Measurements from ENCODE around the gene COQ9.
"Not testable (repeated sequence)": the region's sequence is repeated elsewhere in the genome, so short reads cannot be mapped to it uniquely, and the experiment has no call there.

The COQ9 gene, protein sequence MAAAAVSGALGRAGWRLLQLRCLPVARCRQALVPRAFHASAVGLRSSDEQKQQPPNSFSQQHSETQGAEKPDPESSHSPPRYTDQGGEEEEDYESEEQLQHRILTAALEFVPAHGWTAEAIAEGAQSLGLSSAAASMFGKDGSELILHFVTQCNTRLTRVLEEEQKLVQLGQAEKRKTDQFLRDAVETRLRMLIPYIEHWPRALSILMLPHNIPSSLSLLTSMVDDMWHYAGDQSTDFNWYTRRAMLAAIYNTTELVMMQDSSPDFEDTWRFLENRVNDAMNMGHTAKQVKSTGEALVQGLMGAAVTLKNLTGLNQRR

DNA sequence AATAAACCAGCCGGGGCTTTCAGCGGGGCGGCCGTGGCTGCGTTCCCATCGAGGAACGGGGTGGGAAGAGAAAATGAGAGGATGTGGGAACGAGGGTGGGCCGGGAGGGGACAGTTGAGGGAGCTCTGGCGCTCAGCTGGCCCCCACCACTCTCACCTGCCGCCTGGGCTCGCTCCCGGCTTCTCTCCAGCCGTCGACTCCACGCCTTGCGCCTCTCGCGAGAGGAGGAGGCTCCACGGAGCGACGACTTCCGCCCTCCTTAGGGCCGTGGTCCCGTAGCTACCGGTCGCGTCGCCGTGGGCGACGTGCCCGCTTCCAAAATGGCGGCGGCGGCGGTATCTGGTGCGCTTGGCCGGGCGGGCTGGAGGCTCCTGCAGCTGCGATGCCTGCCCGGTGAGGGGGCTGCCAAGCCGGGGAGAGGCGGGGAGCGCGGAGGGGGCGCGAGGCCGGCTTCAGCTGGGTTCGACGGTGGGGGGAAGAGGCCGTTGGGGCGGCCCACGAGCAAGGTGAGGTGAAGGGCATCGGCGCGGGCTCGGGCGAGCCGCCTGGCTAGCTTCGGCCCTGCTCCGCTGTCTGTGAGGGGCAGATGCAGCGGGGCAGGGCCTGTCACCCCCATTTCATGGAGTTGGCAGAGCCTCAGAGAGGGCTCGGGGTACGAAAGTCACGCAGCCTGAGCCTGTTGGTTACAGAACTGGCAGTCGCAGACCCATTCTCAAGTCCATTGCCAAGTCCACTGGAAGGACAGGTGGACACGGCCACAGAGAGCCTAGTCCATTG lies at the start of gene COQ9, which contains the start of gene CIAPIN1:
TSS of gene COQ9 (plus strand) at position 294 of the 777 bp plus-strand sequence. CDS start at position 321, 27 bp downstream.
TSS of gene CIAPIN1 (minus strand) at position 200 of the 777 bp plus-strand sequence. CDS start 6,457 bp downstream, outside the sequence.
- peak; percentile 84 for DNase-seq (ENCODE audit: low spot score)

DNA sequence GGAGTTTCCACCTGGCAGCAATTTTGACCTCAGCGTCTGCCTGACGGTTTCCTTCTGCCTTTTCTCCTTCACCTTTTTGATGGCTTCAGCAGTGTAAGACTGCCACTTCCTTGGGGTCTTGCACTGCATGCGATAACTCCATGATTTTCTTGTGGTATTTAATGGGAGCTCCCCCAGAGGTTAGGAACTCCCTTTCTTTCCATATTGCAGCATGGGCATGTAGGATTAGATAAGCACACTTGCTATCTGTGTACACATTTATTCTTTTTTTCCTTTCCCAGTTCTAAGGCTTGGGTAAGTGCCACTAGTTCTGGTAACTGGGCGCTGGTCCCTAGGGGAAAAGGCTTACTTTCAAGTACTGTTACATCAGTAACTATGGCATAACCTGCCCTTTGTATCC lies 49.8 kb upstream of the COQ9 start:
- DNase-seq (ENCODE audit: low spot score) = not testable (repeated sequence)

DNA sequence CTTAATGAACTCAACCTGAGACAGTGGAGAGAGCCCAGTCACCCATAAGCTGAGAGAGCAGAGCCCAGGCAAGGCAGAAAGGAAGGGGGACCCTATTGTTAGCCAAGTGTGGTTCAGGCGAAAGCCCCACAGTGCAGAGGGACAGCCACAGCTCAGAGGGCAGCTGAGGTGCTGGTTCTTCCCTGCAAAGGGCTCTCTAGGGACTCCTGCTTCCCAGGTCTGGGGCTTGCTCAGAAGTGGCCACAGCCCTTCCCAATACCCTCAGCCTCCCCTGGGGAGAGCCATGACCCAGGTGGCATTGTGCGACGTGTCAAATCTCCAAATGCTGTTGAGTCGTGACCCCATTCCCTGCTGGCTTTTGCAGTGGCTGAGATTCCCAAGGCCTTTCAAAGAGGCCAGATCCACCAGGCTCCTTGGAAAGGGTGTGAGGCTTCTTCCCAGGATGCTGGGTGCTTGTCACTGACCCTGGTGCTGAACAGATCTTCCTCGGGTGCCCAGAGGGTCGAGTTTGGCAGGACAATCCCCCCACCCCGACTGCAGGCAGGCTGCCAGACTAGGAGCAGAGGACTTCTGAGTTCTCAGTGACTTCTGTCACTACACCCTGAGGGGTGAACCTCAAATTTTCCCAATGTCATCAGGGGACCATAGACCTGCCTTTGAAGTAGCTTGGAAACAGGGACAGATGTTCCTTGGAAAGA lies 45.2 kb upstream of the COQ9 start:
- DNase-seq (ENCODE audit: low spot score) = no peak

DNA sequence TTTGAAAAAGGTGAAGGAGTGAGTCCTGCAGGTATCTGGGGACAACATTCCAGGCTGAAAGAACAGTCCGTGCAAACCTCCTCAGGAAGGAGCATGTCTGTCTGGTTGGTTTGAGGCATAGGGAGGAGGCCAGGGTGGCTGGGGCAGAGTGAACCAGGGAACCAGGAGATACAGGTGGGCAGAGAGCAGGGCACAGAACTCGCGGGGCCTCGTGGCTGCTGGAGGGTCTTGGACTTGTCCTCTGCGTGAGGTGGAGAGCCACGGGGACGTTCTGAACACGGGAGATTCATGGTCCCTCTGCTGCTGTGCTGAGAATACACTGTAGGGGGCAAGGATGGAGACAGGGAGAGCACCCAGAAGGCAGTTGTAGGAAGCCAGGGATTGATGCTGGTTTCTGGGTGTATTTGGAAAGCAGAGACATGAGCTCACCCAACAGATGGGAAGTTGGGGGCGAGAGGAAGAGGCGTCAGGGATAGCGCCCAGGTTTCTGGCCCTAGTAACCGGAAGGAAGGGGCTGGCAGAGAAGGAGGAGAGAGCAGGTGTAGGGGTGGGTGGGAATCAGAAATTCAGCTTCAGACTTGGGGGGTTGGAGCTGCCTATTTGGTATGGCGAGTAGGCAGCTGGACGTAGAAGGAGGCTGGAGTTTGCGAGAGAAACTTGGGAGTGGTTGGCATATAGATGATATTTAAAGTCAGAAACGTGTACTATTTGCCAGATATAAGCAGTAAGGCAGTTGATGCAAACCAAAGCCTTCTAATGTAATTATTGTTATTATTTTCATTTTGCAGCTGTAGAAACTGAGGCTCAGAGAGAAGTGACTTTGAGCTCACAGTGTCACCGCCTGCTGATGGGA lies 43.1 kb upstream of the COQ9 start, which contains the start of gene CCL17:
TSS of gene CCL17 (plus strand) at position 803 of the 853 bp plus-strand sequence. CDS start 9,166 bp downstream, outside the sequence.
- DNase-seq (ENCODE audit: low spot score) = no peak

DNA sequence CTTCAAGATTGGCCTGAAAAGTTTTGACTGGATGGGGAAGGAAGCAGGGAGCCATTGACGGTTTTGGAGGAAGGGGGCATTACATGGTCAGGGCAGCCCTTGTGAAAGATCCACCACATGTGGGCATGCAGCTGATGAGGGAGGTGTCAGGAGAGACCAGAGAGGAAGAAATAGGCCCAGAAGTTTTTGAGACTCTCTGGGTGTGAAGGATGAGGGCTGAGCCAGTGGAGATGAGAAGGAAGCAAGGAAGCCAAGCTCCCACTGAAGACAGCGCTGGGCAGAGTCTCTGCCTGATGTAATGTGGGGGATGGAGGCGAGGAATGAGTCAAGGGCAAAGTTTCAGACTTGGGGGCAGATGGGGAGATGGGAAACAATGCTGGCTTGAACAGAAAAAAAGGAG lies 42.2 kb upstream of the COQ9 start:
- DNase-seq (ENCODE audit: low spot score) = no peak

DNA sequence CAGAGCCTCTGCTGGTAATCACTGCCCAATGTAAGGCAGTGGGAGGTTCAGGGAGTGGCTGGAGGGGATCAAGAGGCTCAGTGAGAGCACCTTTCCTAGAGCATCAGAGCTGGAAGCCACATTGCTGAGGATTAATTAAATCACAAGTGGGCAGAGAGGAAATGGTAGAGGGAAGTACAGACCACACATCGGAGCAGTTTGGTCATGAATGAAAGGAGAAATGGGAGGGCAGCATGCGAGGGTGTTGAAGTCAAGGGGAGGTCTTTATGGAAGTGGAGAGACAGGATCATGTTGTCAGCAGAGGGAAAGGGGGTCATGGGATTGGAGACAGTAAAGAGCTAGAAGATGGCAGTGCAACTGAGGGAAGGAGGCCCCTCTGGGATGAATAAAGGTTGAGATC lies 40.4 kb upstream of the COQ9 start:
- DNase-seq (ENCODE audit: low spot score) = no peak

DNA sequence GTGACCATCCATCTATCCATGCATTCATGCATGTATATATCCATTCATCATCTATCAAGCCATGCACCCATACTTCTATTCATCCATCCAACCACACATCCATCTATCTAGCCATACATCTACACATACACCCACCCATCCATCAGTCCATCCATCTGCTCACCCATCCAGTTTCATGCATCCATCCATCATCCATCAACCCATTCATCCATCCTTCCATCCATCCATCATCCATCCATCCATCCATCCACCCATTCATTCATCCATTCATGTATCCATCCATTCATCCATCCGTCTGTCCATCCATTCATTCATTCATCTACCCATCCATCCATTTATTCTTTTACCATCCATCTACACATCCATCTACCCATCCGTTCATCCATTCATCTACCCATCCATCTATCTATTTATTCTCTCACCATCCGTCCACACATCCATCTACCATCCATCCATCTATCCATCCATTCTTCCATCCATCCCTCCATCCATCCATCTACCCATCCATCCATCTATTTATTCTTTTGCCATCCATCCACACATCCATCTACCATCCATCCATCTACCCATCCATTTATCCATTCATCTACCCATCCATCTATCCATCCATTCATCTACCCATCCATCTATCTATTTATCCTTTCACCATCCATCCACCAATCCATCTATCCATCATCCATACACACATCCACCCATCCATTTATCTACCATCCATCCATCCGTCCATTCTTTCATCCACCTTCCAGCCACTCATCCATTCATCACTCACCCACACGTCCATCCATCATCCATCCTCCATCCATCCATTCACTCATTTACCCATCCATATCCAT lies 39.5 kb upstream of the COQ9 start:
- DNase-seq (ENCODE audit: low spot score) = no peak

DNA sequence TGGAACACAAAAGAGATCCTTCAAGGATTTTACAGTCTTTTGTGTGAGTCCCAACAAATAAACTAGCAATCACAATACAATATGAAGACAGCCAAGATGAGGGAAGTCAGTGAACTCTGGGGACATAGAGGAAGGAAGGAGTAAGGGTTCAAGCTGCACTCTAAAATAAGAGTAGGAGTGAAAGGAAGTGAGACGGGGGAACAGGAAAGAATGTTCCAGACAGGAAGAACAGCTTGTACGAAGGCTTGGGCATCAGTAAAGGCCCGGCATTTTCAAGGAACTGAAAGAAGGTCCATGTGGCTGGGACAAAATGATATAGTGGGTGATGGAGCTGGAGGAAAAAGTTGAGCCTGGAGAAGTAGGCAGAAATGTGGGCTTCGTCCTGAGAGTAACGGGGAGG lies 38.2 kb upstream of the COQ9 start:
- peak; percentile 32 for DNase-seq (ENCODE audit: low spot score)

DNA sequence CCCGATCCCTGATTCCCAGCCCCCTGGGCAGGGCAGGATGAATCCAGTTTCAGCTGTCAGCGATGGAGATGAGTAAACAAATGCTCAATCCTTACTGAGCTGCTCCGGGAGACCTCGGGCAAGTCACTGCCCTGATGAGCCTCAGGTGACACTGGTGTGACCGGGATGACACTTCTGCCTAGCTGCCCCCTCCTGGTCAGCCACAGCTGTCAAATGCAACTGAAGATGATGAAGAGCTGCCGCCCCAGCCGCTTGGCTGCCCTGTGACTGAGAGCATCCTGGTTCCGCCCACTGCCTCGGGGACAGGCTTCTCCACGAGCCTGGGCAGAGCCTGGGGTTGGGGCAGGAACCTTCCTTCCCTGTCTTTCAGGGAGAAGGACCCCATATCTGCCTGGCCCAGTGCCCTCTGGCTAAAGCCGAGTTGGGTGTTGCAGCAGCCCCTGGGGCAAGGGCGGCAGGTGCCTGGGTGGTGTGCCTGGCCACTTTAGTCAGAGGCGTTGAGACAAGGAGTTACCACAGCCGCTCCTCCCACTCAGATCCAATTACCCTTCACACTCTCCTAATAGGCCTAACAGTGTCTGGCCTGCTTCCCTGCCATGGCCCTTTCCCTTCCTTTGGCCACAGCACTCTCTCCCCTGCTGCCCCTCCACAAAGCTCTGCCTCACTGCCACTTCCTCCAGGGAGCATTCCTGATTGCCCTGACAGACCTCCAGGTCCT lies 37.2 kb upstream of the COQ9 start:
- no peak for DNase-seq (ENCODE audit: low spot score)

DNA sequence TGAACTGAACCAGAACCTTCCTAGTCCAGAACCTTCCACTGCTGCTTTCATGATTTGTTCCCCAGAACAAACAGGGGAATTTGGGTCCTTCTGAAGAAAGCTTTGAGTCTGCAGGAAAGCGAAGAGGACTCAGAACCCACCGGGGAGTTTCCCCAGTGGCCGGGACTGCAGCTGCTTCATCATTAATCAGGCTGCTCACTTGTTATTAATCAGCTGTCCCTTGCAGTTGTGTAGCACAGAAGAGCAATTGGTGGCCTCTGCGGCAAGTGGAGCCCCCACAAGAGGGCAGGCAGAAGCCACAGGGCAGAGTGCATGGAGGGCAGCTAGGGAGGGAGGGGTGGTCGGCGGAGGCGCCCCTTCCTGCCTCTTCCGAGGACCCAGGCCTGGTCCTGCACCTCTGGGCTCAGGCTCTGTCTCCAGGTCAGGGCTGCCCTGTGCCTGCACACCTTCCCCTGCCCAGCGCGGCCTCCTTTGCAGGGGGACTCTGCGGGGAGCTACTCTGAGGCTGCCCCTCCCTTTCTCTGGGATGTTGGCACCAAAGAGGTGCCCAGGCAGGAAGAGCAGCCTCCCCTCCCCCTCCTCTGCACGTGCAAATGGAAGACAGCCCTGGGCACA lies 35.8 kb upstream of the COQ9 start:
- DNase-seq (ENCODE audit: low spot score) = no peak

DNA sequence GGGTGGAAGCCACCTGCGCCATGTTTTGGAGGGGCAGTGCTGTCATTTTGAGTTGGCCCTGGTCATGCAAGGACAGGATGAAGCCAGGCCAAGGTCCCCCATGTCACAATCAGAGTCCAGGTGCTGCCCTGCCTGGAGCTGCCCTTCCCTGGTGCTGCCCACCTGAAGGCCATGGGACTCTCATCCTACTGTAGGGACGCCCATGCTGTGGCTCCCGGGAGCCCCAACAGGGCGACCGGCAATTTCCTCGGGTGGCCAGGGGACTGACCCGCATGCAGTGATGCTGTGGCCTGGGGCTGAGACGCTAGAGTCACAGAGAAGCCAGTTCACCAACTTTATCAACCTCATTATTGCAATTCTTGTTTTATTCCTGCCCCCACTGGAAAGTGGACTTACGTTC lies 34.7 kb upstream of the COQ9 start:
- no peak for DNase-seq (ENCODE audit: low spot score)

DNA sequence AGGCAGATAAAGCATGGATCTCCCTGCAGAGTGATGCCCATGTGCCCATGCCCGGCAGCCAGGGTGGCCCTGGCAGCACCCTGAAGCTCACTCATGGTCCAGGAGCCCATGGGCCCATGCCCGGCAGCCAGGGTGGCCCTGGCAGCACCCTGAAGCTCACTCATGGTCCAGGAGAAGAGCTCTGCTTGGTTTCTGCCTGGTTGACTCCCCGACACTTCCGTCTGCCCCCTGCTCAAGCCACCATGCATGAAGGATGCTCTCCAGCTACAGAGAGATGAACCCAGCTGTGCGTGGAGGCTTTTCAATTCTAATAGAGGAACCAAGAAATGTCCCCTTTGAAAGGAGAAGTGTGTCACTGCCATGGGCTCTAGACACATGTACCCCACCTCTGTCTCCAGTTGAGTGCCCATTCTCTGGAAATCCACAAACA lies 34.0 kb upstream of the COQ9 start:
- DNase-seq (ENCODE audit: low spot score) = no peak

DNA sequence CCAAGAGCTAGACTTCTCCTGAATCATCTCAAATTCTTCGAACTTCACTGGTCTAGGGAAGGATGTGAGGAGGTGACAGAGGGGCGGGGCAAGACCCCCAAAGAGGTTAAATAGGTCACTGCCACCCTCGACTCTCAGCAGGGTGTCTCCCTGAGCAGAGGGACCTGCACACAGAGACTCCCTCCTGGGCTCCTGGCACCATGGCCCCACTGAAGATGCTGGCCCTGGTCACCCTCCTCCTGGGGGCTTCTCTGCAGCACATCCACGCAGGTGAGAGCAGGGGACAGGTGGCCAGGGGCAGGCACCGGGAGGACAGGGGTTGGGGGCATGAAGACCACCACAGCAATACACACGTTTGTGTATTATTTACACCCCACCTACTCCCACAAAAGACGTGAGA lies 33.5 kb upstream of the COQ9 start:
- DNase-seq (ENCODE audit: low spot score) = no peak

DNA sequence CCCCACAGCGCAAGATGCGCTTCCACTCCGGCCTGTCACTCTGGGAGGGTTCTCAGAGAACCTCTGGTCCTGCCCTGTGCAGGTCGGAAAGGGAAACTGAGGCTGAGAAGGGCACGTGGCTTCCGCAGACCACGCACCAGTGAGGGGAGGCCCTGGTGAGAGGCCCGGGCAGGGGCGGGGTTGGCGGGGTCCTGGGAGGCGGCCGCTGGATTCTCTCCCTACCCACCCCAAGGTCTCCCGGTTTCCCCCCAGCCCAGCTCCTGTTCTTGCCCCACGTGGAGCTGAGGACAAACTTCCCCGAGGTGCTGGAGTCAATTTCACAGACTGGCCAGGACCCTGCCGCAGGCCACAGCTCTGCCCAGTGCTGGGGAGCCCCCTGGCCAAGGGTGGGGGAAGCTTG lies 31.2 kb upstream of the COQ9 start:
- DNase-seq (ENCODE audit: low spot score) = no peak

DNA sequence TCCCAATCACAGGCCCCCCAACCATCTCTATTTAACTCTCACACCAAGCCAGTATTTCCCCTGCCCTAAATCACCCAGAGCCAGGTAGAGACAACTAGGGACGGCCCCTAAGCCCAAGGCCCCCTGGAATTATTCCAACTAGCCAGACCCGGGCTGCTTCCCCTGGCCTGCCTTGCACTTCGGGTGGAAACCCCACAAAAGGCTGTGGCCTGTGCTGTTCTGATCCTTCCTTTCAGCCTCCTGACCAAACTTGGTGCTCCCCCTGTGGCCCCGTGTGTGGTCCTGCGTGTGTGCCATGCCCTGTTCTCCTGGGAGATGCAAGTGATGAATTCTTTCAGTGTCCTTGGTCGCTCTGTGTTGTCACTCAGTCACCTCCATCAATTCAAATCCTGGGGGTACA lies 27.8 kb upstream of the COQ9 start:
- DNase-seq (ENCODE audit: low spot score) = no peak

DNA sequence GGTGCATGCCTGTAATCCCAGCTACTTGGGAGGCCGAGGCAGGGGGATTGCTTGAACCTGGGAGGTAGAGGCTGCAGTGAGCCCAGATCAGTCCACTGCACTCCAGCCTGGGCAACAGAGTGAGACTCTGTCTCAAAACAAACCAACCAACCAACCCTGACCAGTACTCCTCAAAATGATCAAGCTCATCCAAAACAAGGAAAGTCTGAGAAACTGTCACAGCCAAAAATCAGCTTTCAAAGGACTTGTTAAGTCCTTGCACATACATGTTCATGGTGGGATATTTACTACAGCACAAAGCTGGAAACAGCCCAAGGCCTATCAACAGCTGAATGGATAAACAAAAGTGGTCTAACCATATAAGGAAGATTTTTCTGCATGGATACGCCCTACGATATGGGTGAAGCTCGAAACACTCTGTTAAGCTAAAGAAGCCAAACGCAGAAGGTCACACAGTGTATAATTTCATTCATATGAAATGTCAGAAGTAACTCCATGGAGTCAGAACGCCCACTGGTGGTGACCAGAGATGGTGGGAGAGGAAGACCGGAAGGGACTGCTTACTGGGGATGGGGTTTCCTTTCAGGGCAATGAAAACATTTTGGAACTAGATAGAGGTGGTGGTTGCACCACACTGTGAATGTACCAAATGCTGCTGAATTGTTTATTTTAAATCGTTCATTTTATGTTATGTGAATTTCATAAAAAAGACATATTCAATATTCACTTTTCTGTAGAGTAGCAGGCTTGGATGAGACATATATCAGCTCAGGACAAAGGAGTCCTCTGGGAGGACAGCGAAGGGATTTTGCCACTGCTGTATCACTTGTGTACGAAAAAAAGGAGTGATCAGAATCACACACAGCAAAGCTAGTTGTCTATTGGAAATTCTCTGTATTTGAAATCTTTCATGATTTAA lies 25.0 kb upstream of the COQ9 start:
- no peak for DNase-seq (ENCODE audit: low spot score)

DNA sequence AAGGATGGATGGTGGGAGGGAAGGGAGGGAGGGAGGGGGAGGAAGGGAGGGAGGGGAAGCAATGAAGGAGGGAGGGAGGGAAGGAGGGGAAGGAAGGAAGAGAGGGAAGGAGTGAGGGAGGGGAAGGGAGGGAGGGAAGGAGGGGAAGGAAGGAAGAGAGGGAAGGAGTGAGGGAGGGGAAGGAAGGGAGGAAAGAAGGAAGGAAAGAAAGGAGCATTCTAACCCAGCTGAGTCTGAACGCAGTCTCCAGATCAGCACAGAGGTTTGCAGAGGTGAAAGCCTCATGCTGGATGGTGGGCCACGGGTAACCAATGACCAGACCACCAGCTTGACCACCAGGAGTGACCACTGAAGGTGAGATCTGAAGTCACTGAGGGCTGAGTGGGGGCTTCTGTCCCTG lies 24.1 kb upstream of the COQ9 start:
- DNase-seq (ENCODE audit: low spot score) = no peak

DNA sequence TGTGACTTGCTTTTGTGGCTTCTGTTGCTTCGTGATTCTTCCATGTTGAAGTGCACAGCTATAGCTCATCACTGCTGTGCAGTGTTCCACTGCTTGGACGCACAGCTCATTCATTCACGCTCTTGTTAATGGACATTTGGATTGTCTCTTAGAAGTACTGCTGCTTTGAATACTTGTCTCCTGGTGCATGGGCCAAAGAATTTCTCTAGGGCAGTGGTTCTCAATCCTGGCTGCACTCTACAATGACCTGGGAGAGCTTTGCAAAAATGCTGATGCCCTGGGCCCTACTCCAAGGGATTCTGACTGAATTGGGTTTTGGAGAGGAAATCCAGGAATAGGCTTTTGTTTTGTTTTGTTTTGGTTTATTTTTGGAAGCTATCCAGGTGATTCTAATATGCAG lies 22.7 kb upstream of the COQ9 start:
- DNase-seq (ENCODE audit: low spot score) = no peak

DNA sequence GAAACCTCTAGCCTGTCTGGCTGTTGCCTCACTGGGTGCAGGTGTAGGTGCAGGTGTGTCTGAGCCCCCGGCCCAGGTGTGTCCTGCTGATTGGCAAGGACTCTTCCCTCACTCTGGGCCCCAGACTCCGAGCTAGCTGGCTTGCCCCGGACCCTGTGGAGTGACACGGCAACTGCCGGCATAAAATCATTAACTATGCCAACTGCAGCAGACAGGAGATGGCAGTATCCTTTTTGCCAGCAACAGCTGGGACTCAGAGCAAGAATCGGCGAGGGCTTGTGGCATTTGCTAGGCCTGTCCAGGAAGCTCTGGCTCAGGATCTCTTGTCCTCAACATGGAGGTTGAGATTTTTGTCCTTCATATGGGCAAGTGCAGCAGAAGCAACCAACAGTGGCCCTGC lies 20.9 kb upstream of the COQ9 start:
- no peak for DNase-seq (ENCODE audit: low spot score)

Measured in globus pallidus (tissue), 1 donor.